ENCODE results near the gene PP2D1.

DNA sequence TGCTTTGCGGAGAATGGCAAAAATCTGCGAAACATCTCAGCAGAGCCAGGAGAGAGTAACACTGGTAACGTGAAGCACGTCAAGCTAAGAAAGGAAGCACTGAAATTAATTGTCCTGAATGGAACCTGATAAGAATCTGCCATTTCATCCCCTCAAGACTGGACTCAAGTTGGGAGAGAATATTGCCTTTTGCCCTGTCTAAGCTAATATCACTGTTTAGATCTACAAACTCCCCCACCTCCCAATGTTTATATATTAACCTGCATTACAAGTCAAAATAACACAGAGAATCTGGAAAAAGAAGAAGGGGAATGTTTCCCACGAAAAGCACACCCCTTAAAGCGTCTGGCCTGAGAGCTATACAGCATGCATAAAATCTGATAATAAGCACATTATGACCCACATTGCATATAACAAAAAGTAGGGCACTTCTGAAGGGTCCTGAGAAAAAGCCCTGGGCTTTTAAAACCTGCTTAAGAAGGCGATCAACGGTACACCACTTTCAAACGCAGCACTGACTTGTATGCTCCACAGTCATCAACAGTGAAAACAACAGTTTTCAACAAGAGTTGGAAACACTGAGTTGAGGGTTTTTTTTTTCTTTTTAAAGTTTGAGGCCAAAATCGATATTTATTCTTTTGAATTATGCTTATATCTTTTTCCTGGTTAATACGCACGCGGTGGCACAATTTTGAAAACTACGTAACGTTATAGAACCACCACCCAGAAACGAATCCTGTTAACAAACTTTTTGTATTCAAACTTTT lies 26.8 kb upstream of the PP2D1 start:
- TF ChIP-seq CEBPB (IDR thresholded peaks at IDR 0.05) (no peak), CTCF (IDR thresholded peaks at IDR 0.05) (no peak), JUN (IDR thresholded peaks at IDR 0.05) (no peak)
